ENCODE data around the gene POLR3K.
A peak's percentile ranks its signal among the peaks of the same experiment; 100 is the strongest.
"Not testable (repeated sequence)": the region's sequence is repeated elsewhere in the genome, so short reads cannot be mapped to it uniquely, and the experiment has no call there.

The POLR3K gene

GRCh38 chr16:34648-34987 lies 18.8 kb downstream of the POLR3K start:
- Mint-ChIP-seq H3K27ac (no peak overlapping the region), H3K4me1 (ENCODE audit: low read depth) (peaks cover 11% of the 10 kb centered on the region), H3K27me3 (no peaks in the 10 kb centered on the region), H3K9me3 (no peaks in the 10 kb centered on the region), H3K4me3 (no peak overlapping the region), H3K36me3 (ENCODE audit: low read depth) (peaks cover 49% of the 10 kb centered on the region)
- DNase-seq, result no peak

- Mint-ChIP-seq H3K27me3 (no peaks in the 10 kb centered on the region), H3K4me3 (no peak overlapping the region), H3K9me3 (no peaks in the 10 kb centered on the region), H3K27ac (no peak overlapping the region), H3K36me3 (ENCODE audit: low read depth) (peaks cover 44% of the 10 kb centered on the region), H3K4me1 (ENCODE audit: low read depth) (peaks cover 6% of the 10 kb centered on the region)
- no peak for DNase-seq
These were observed 19.3 kb downstream of the POLR3K start for GRCh38 chr16:33877-34647.

DNA sequence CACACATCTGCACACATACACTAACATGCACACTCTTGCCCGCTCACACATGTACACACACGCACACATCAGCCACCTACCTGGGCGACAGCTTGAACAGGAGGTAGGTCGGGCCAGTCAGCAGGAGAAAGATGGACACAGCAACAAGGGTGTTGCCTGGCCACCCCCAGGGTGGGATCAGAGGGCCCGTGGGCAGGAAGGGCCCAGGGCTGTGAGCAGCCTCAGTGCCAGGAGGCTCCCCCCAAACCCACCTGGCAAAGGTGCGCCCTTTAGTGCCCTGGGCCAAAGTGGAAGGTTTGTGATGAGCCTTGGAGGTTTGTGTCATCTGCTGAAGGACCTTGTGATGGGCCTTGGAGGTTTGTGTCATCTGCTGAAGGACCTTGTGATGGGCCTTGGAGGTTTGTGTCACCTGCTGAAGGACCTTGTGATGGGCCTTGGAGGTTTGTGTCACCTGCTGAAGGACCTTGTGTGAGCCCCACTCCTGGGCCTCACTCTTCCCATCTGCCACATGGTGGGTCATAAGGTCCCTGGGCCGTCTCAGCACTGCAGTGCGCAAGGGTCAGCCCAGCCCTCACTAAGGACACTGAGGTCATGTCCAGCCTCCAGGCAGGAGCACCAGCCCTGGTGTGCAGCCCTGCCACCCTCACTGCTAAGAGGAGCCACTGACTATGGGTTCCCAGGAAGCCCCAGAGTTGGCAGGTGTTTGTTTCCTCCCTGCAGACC lies 20.1 kb downstream of the POLR3K start:
- H3K27ac Mint-ChIP-seq; H3K4me1 Mint-ChIP-seq (ENCODE audit: low read depth); H3K4me3 Mint-ChIP-seq; H3K27me3 Mint-ChIP-seq; H3K9me3 Mint-ChIP-seq; DNase-seq: not testable (repeated sequence)
- H3K36me3 Mint-ChIP-seq (ENCODE audit: low read depth), result peaks cover 37% of the 10 kb centered on the region

DNA sequence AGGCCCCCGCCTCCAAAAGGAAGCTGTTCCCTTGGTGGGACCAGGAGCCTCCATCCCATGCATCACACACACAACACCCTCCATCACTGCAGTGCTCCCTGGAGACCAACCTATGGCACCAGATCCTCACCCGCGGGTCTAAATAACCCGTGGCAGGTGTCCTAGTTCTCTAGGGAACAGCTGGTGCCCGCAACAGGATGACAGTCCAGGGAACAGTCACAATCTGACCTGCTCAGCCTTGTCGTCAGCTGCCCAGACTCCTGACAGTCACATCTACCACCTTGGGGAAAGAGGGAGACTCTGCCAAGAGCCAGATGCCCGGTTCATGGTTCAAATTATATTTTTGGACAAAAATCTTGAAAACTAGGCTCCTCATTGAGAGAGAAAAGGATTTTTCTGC lies 22.8 kb downstream of the POLR3K start:
- DNase-seq, result not testable (repeated sequence)

DNA sequence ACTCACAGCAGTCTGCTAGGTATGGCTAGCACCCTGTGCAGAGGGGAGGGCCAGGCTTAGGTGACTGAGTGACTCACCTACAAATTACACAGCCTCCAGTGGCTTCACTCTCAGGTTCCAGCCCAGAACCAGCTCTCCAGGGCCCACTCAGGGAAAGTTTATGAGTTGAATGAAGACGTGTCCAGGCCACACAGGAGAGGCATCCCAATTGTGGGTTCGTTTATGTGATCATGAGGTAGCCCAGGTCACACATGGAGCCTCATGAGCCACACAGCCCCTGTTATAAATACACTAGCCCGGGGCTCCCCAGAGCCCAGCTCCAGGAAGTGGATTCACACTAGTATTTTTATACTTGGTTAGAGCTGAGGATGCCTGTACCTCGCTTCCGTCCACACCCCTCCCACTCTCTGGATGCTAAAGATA lies 27.5 kb downstream of the POLR3K start:
- H3K4me3 Mint-ChIP-seq; H3K9me3 Mint-ChIP-seq; H3K27ac Mint-ChIP-seq; H3K27me3 Mint-ChIP-seq; H3K36me3 Mint-ChIP-seq (ENCODE audit: low read depth); H3K4me1 Mint-ChIP-seq (ENCODE audit: low read depth); DNase-seq: not testable (repeated sequence)

More for the DNA sequence above, 22.8 kb downstream of the POLR3K start:
- H3K9me3 Mint-ChIP-seq; H3K4me1 Mint-ChIP-seq (ENCODE audit: low read depth); H3K27me3 Mint-ChIP-seq; H3K4me3 Mint-ChIP-seq; H3K27ac Mint-ChIP-seq: not testable (repeated sequence)
- H3K36me3 Mint-ChIP-seq (ENCODE audit: low read depth), result peaks cover 14% of the 10 kb centered on the region

- not testable (repeated sequence) for H3K4me1 Mint-ChIP-seq (ENCODE audit: low read depth); DNase-seq; H3K27ac Mint-ChIP-seq; H3K4me3 Mint-ChIP-seq; H3K9me3 Mint-ChIP-seq; H3K36me3 Mint-ChIP-seq (ENCODE audit: low read depth); H3K27me3 Mint-ChIP-seq
These were observed 29.3 kb downstream of the POLR3K start for GRCh38 chr16:24151-24550.

GRCh38 chr16:20886-21285 lies 32.5 kb downstream of the POLR3K start:
- H3K27ac Mint-ChIP-seq; H3K4me3 Mint-ChIP-seq; H3K4me1 Mint-ChIP-seq (ENCODE audit: low read depth); H3K27me3 Mint-ChIP-seq; DNase-seq; H3K9me3 Mint-ChIP-seq; H3K36me3 Mint-ChIP-seq (ENCODE audit: low read depth): not testable (repeated sequence)

GRCh38 chr16:17062-17765 lies 36.2 kb downstream of the POLR3K start:
- not testable (repeated sequence) for H3K36me3 Mint-ChIP-seq (ENCODE audit: low read depth); H3K4me1 Mint-ChIP-seq (ENCODE audit: low read depth); H3K4me3 Mint-ChIP-seq; H3K27ac Mint-ChIP-seq; H3K9me3 Mint-ChIP-seq; DNase-seq; H3K27me3 Mint-ChIP-seq

GRCh38 chr16:10772-11171 lies 42.6 kb downstream of the POLR3K start:
- not testable (repeated sequence) for H3K36me3 Mint-ChIP-seq (ENCODE audit: low read depth); H3K4me1 Mint-ChIP-seq (ENCODE audit: low read depth); H3K27ac Mint-ChIP-seq; H3K4me3 Mint-ChIP-seq; H3K9me3 Mint-ChIP-seq; H3K27me3 Mint-ChIP-seq
- DNase-seq, result peak; percentile 88

GRCh38 chr16:9903-10665 lies 43.3 kb downstream of the POLR3K start:
- Mint-ChIP-seq H3K4me3 (peak overlapping the region; percentile 56), H3K36me3 (ENCODE audit: low read depth) (no peaks in the 10 kb centered on the region), H3K27me3 (no peaks in the 10 kb centered on the region), H3K9me3 (no peaks in the 10 kb centered on the region), H3K27ac (no peak overlapping the region), H3K4me1 (ENCODE audit: low read depth) (no peaks in the 10 kb centered on the region)
- DNase-seq, result no peak

Measured in activated T-cell treated with anti-CD3 and anti-CD28 coated beads, Interleukin-2, amount 50 U/mL, for 24 hours (primary cell).